GM18520 (cell line): Measurements from ENCODE around the gene MINPP1.

Source experiments
- ATAC-seq: cut with Tn5 transposase; IDR thresholded peaks from one replicate; pipeline ENCODE4 v1.9.1; 2021; ENCODE audit not compliant: unreplicated experiment

The MINPP1 gene

GRCh38 chr10:87519582-87519981 lies 14.9 kb downstream of the MINPP1 start:
- ATAC-seq = no peak

GRCh38 chr10:87523731-87524130 lies 19.0 kb downstream of the MINPP1 start:
- no peak for ATAC-seq

- no peak for ATAC-seq
These were observed 19.6 kb downstream of the MINPP1 start for GRCh38 chr10:87524296-87524695.

- ATAC-seq = no peak
These were observed 27.4 kb downstream of the MINPP1 start for GRCh38 chr10:87531908-87532622.

- no peak for ATAC-seq
These were observed 28.0 kb downstream of the MINPP1 start for GRCh38 chr10:87532696-87533095.

DNA sequence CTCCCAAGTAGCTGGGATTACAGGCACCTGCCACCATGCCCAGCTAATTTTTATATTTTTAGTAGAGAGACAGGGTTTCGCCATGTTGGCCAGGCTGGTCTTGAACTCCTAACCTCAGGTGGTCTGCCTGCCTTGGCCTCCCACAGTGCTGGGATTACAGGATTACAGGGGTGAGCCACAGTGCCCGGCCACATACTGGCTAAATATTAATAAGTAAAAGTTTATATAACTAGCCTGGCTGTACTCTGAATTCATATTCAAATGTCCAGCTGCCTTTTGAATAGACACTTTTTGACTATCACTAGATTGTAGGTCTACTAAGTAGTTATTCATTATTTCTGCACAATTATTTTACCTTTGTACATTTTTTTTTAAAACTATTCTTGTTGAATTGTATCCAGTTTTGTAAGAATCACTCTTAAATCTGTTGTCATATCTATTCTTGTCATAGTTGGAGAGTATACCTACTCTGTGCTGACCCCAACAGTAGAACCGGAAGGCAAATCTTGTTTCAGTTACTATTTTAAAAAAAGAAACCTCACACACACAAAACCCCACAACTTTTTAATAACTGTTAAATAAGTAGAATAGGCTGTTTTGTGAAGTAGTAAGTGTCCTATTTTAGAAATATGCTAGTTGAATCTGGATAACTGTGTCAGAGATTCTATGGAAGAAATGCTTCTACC lies 29.6 kb downstream of the MINPP1 start:
- no peak for ATAC-seq

DNA sequence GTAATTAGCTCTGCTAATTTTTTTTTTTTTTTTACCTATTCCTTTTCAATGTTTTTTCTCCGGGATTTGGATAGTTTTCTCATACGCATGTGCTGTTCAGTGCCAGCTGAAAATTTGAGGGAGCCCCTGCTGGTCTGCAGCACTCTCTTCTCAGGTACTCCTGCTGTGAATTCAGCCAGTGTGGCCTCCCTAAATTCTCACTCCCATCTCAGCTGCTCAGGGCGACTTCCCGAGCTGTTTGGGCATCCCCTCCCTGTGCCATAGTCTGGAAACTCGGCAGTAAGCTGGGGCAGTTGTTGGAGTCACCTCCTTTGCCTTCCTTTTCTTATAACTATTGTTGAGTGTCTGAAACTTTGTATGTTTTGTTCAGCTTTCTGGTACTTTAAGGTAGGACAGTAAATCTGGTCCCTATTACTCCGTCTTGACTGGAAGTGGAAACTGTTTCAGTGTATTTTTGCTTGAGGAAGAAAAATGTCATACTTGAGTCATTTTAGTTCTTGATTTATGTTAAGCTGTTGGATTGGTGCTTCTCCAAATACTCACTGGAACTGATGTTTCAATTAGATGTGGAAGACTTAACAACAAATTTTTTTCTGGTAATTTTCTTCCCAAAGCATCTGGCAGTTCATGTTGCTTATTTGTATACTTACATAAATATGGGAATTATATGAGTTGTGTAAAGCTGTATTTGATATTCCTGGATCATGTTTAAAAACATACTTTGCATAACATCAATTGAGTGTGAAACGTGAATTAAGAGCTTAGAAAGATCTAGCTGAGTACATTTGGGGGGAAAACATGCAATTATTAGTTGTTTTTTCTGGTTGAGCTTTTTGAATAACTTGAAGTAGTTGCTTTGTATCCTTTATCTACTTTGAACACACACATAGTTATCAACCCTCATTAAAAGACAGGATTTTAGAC lies 33.7 kb downstream of the MINPP1 start:
- ATAC-seq = no peak

GRCh38 chr10:87541114-87541513 lies 36.4 kb downstream of the MINPP1 start:
- ATAC-seq = no peak

GRCh38 chr10:87544721-87545120 lies 40.0 kb downstream of the MINPP1 start:
- ATAC-seq = no peak

- ATAC-seq = no peak
These were observed 41.1 kb downstream of the MINPP1 start for GRCh38 chr10:87545783-87546182.

GRCh38 chr10:87546210-87546609 lies 41.5 kb downstream of the MINPP1 start:
- ATAC-seq = no peak

DNA sequence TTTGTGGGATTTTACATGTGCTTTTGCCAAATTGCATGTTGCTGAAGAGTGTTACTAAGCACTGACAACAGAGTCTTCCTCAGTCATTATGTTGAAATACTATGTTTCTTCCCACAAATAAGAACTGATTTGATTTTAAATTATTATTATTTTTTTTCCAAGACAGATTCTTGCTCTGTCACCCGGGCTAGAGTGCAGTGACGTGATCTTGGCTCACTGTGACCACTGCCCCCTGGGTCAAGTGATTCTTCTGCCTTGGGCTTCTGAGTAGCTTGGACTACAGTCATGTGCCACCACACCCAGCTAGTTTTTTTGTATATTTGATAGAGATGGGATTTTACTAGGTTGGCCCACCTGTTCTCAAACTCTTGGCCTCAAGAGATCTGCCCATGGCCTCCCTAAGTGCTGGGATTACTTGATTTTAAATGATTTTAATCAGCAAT lies 42.3 kb downstream of the MINPP1 start:
- no peak for ATAC-seq

DNA sequence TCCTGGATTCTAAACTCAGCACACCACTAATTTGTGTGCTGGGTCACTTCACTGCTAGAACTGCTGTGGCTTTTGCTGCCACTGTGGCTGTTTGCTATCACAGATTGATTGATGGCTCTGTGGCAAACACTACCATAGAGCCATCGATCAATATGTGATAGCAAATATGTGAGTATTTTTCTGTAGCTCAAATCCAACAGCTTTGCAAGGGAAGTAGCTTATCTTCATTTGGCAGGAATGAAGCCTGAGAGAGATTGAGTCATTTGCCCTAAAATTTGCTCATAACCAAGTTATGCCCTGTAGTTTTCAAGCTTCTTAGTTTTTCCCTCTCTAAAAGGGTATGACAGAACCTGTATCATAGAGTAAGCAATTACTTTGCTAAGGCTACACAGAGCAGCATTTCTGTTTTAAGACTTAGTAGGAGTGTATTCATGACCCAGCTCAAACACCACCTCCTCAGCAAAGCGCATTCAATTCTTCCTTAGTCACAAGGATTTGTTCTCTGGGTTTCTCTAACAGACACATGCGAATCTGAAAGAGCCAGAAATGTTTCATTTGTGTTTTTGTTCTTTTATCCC lies 43.1 kb downstream of the MINPP1 start:
- ATAC-seq = no peak

DNA sequence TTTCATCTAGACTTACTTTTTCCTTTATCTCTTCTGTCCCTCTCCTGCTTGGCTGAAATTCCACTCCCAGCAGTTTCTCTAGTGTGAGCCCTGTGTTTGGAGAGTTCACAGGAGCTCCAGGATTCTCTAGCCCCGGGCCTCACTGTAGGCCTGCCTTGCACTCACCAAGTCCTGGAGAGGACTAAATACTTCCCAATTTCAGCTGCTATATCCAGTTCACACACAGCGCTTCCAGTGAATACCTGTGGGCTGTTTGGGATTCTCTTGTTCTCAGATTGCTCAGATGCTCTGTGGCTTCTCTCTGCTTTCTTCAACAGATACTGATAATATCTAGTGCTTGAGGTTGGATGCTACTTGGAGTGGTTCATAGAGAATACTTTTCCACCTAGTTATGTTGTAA lies 46.0 kb downstream of the MINPP1 start:
- ATAC-seq = no peak

DNA sequence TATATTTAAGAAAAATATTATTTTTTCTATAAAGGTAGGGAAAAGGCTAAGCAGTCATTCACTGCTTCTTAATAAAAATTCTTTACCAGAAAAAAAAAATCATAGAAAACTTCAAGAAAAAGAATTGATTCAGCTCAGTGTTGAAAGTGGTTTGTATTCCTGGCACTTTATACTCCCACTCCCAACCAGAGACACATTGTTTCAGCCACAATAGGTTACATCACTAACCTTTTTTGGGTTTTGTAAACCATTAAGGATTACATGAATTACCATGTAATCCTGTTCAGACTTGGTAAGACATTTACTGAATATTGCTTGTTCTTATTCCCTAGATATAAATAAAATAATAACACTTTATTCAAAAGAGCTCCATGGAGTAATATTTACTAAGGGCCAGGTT lies 46.6 kb downstream of the MINPP1 start:
- no peak for ATAC-seq

- ATAC-seq = no peak
These were observed 47.7 kb downstream of the MINPP1 start for GRCh38 chr10:87552248-87552929.

GRCh38 chr10:87557409-87557808 lies 52.7 kb downstream of the MINPP1 start:
- no peak for ATAC-seq

DNA sequence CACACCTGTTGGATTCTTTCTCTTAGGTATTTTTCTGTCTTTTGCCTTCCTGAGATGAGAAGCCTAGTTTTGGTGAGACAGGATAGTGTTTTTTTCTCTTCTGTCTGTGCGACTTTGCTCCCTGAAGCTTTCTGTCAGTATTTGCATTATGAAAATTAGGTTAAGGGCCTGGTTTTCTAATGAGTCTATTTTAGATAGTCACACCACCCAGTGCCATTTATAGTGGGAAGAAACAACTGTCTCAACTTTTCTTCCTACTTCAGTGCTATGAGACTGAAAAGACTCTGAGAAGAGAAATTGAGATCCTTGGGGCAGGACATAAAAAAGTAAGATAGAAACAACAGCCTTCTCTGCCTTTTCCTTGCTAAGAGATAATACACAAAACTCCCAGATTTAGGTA lies 53.6 kb downstream of the MINPP1 start:
- ATAC-seq = no peak

DNA sequence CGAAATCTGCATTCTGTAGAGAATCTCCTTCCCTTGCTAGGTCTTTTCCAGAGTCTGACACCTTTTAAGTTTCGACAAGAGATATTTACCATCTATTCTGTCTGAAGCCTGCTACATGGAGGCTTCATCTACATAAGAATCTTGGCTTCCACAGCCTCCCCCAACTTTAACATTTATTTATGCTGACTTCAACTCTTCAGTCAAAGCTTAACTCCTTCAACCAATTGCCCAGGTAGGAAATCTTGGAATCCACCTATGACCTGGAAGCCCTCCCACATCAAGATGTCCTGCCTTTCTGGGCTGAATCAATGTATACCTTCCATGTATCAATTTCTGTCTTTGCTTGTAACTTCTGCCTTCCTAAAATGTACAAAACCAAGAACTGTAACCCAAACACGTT lies 54.7 kb downstream of the MINPP1 start:
- ATAC-seq = no peak

GRCh38 chr10:87560495-87561129 lies 55.9 kb downstream of the MINPP1 start:
- no peak for ATAC-seq
